HG03439 (cell line): ENCODE data around the gene IGLON5.

Experiments
- ATAC-seq: cut with Tn5 transposase; IDR thresholded peaks from one replicate; pipeline ENCODE4 v1.9.1; 2021; ENCODE audit warnings: mild to moderate bottlenecking, moderate library complexity; ENCODE audit not compliant: unreplicated experiment

The IGLON5 gene

GRCh38 chr19:51337861-51338562 lies 26.6 kb downstream of the IGLON5 start:
- ATAC-seq, result no peak

GRCh38 chr19:51338563-51339312 lies 27.3 kb downstream of the IGLON5 start:
- ATAC-seq, result peak; percentile 58

- peak; percentile 7 for ATAC-seq
Measured at GRCh38 chr19:51339313-51339686, 27.9 kb downstream of the IGLON5 start.

- peak; percentile 60 for ATAC-seq
Measured at GRCh38 chr19:51339687-51340656, 28.5 kb downstream of the IGLON5 start.

GRCh38 chr19:51341066-51341465 lies 29.6 kb downstream of the IGLON5 start:
- no peak for ATAC-seq

GRCh38 chr19:51341976-51342580 lies 30.6 kb downstream of the IGLON5 start, which contains the start of gene VSIG10L:
Gene VSIG10L (minus strand): TSS chr19:51342139. CDS start chr19:51342124, 15 bp downstream.
- no peak for ATAC-seq

- ATAC-seq, result no peak
Measured at GRCh38 chr19:51342631-51343569, 31.5 kb downstream of the IGLON5 start.

- no peak for ATAC-seq
Measured at GRCh38 chr19:51345076-51345620, 33.7 kb downstream of the IGLON5 start.

- ATAC-seq, result no peak
Measured at GRCh38 chr19:51346742-51347141, 35.3 kb downstream of the IGLON5 start.

- ATAC-seq, result no peak
Measured at GRCh38 chr19:51347209-51347928, 35.9 kb downstream of the IGLON5 start.

GRCh38 chr19:51351266-51351990 lies 40.0 kb downstream of the IGLON5 start:
- no peak for ATAC-seq

- ATAC-seq, result no peak
Measured at GRCh38 chr19:51352783-51353360, 41.4 kb downstream of the IGLON5 start.

- ATAC-seq, result no peak
Measured at GRCh38 chr19:51354103-51354741, 42.8 kb downstream of the IGLON5 start.

- ATAC-seq, result no peak
Measured at GRCh38 chr19:51354742-51355148, 43.3 kb downstream of the IGLON5 start.

GRCh38 chr19:51356159-51356801 lies 44.8 kb downstream of the IGLON5 start:
- ATAC-seq, result no peak

- no peak for ATAC-seq
Measured at GRCh38 chr19:51357952-51358351, 46.5 kb downstream of the IGLON5 start.

GRCh38 chr19:51359294-51359693 lies 47.9 kb downstream of the IGLON5 start:
- no peak for ATAC-seq
